Progenitor cell of endocrine pancreas (in vitro differentiated cells): ENCODE measurements around the gene NRDE2. TPM values are rescaled to one million over a fixed set of nuclear protein-coding genes. Genes with fewer than 3 reads are reported as not detected.

ENCODE experiments used
- DNase-seq: peaks from one replicate; pipeline ENCODE4 v3.0.0; 2021; ENCODE audit warnings: low spot score; ENCODE audit not compliant: unreplicated experiment
- H3K27ac Mint-ChIP-seq: 2 replicates; pipeline ENCODE4 v1.8.0; 2021; ENCODE audit warnings: mild to moderate bottlenecking, moderate library complexity, mixed read lengths
- H3K27me3 Mint-ChIP-seq: 2 replicates; pipeline ENCODE4 v1.8.0; 2021; ENCODE audit warnings: mixed read lengths
- H3K36me3 Mint-ChIP-seq: 2 replicates; pipeline ENCODE4 v1.8.0; 2022; ENCODE audit warnings: mixed read lengths; ENCODE audit not compliant: insufficient read depth
- H3K4me1 Mint-ChIP-seq: 2 replicates; pipeline ENCODE4 v1.8.0; 2021; ENCODE audit warnings: low read depth, mixed read lengths
- H3K4me3 Mint-ChIP-seq: 2 replicates; pipeline ENCODE4 v1.8.0; 2021; ENCODE audit warnings: low read depth, mild to moderate bottlenecking, moderate library complexity, mixed read lengths
- H3K9me3 Mint-ChIP-seq: 2 replicates; pipeline ENCODE4 v1.8.0; 2021; ENCODE audit warnings: low read depth, mixed read lengths
- CTCF ChIP-seq: fragments of 200-600 bp; sonication (generic); IDR thresholded peaks from one replicate; pipeline ENCODE4 v1.5.0; 2021; ENCODE audit warnings: antibody characterized with exemption, mild to moderate bottlenecking; ENCODE audit not compliant: unreplicated experiment
- total RNA-seq: library from RNA; stranded (reverse); gene quantifications from 2 replicates; pipeline ENCODE4 v1.2.1, GENCODE V29; 2021

The NRDE2 gene
- total RNA-seq, 1 donor from 2014 or later = 36.7 TPM

GRCh38 chr14:90374813-90375212, 43.1 kb upstream of the NRDE2 start:
- TF ChIP-seq CTCF = no peak
- H3K4me3 Mint-ChIP-seq = no peak overlapping the region
- no peaks in the 10 kb centered on the region for H3K9me3 Mint-ChIP-seq
- DNase-seq = no peak
- H3K27me3 Mint-ChIP-seq = no peaks in the 10 kb centered on the region
- peaks cover 8% of the 10 kb centered on the region for H3K4me1 Mint-ChIP-seq
- no peak overlapping the region for H3K27ac Mint-ChIP-seq
- H3K36me3 Mint-ChIP-seq = no peaks in the 10 kb centered on the region

GRCh38 chr14:90373887-90374286, 42.1 kb upstream of the NRDE2 start:
- no peaks in the 10 kb centered on the region for H3K4me1 Mint-ChIP-seq
- TF ChIP-seq CTCF = no peak
- H3K4me3 Mint-ChIP-seq = no peak overlapping the region
- no peaks in the 10 kb centered on the region for H3K27me3 Mint-ChIP-seq
- no peak overlapping the region for H3K27ac Mint-ChIP-seq
- H3K9me3 Mint-ChIP-seq = no peaks in the 10 kb centered on the region
- DNase-seq = no peak
- H3K36me3 Mint-ChIP-seq = no peaks in the 10 kb centered on the region

GRCh38 chr14:90368946-90369721, 37.4 kb upstream of the NRDE2 start:
- Mint-ChIP-seq H3K36me3 (no peaks in the 10 kb centered on the region), H3K4me1 (no peaks in the 10 kb centered on the region), H3K27me3 (no peaks in the 10 kb centered on the region), H3K9me3 (no peaks in the 10 kb centered on the region), H3K27ac (no peak overlapping the region), H3K4me3 (no peak overlapping the region)
- DNase-seq = no peak
- TF ChIP-seq CTCF = no peak

- no peak for TF ChIP-seq CTCF
- DNase-seq = no peak
- H3K9me3 Mint-ChIP-seq = no peaks in the 10 kb centered on the region
- no peaks in the 10 kb centered on the region for H3K4me1 Mint-ChIP-seq
- H3K36me3 Mint-ChIP-seq = no peaks in the 10 kb centered on the region
- no peak overlapping the region for H3K27ac Mint-ChIP-seq
- H3K27me3 Mint-ChIP-seq = no peaks in the 10 kb centered on the region
- no peak overlapping the region for H3K4me3 Mint-ChIP-seq
These were observed 30.8 kb upstream of the NRDE2 start for GRCh38 chr14:90362558-90362896.

GRCh38 chr14:90361865-90362557, 30.3 kb upstream of the NRDE2 start:
- Mint-ChIP-seq H3K4me3 (no peak overlapping the region), H3K36me3 (no peaks in the 10 kb centered on the region), H3K27me3 (no peaks in the 10 kb centered on the region), H3K27ac (no peak overlapping the region), H3K4me1 (peaks cover 4% of the 10 kb centered on the region), H3K9me3 (no peaks in the 10 kb centered on the region)
- no peak for DNase-seq
- TF ChIP-seq CTCF = no peak
